ENCODE measurements around the gene CNOT4.
"Not testable (repeated sequence)": the region's sequence is repeated elsewhere in the genome, so short reads cannot be mapped to it uniquely, and the experiment has no call there.

The CNOT4 gene

GRCh38 chr7:135512135-135512887 is 2.4 kb upstream of the CNOT4 start:
- no peak for DNase-seq

GRCh38 chr7:135510592-135511183 is 786 bp upstream of the CNOT4 start:
- peak in 1 of 2 experiments; percentile 26 for DNase-seq

GRCh38 chr7:135509589-135509838 is 388 bp downstream of the CNOT4 start:
- DNase-seq = no peak

DNA sequence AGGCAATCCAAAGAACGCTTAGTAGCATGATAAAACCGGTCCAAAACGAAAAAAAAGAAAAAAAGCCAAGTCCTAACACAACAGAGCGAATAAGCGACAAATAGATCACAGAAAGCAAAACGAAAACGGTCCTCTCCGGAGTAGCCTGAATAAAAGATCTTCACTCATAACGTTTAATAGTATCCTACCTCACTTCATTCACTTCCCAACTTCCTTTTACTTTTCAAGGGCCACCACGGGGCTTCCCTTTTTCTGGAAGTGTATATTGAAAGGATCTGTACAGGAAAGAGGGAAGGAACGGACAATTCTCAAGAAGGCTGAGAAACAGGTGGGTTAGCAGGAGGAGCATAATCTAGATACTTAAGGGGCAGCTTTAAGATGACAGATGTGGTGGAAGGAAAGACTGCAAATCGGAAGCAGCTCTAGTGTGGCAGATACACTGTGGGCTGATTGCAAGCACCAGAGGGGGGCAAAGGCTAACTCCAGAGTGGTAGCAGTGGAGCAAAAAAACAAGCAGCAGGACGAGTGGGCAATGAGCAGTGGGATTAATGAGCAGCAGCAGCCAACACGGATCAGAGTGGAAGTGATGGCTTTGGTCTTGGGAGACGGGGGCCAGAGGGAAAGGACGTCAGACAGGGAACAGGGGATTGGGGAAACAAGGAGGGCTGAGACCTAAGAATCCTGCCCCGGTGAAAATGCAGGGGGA is 866 bp downstream of the CNOT4 start:
- DNase-seq = peak; percentile 48 to 51

- DNase-seq = no peak
These were observed 8.5 kb downstream of the CNOT4 start for GRCh38 chr7:135501402-135501801.

- no peak for DNase-seq
These were observed 10.1 kb downstream of the CNOT4 start for GRCh38 chr7:135499818-135500217.

DNA sequence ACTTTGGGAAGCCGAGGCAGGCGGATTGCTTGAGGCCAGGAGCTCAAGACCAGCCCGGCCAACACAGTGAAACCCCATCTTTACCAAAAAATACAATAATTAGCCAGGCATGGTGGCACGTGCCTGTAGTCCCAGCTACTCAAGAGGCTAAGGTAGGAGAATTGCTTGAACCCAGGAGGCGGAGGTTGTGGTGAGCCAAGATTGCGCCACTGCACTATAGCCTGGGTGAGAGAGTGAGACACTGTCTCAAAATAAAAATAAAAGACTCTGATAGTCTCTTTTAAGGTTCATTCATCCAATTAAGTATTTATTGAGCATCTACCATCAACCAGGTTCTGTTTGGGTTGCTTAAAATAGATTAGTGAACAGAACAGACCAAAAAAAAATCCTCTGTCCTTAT is 12.7 kb downstream of the CNOT4 start:
- DNase-seq = not testable (repeated sequence)

GRCh38 chr7:135493362-135493761 is 16.5 kb downstream of the CNOT4 start:
- no peak for DNase-seq

DNA sequence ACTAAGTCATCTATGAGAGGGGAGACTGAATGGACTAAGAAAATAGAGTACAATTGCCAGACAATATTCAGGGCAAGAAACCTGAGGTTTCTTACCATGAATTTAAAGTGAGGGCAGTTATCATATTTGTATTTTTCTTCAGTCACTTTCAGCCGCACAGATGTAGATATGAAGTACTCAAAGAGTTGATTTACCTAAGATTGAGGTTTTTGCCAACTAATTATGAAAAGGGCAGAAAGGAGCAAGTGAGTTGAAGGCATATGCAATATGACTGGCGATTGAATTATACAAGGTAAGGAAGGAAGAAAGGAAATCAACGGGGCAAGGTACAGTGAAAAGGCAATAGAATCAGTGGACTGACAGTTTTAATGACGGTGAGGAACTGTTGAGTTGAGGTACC is 17.8 kb downstream of the CNOT4 start:
- DNase-seq = no peak

DNA sequence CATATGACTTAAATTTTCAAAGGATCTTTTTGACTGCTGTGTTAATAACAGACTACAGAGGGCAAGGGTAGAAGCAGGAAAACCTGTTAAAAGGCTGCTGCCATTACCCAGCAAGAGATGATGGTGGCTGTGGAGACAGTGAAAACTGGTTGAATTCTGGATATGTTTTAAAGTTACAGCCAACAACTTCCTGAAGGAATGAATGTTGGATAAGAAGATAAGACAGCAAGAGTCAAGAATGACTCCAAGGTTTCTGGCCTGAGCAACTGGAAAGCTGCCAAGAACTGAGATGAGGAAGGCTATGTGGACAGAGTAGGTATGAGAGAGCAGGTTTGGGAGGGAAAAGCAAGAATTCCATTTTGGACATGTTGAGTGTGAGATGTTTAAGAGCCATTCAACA is 19.1 kb downstream of the CNOT4 start:
- no peak for DNase-seq

DNA sequence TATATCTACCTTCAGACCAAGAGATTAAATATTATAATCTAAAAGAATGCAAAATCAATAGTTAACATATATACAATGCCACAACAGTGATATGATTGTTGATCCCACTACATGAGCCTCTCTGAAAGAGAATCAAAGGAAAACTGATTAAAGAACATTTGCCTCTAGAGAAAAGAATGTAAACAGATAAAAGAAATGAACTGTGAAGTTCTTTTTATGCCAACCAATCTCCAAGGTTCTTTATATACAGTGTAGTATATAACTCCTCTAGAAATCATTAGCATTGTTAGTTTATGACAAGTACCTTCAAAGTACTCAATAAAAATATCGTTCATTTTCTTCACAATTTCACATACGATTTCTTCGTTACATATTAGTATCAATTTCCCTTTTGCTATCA is 20.1 kb downstream of the CNOT4 start:
- DNase-seq = no peak

- no peak for DNase-seq
These were observed 23.5 kb downstream of the CNOT4 start for GRCh38 chr7:135486261-135486920.

DNA sequence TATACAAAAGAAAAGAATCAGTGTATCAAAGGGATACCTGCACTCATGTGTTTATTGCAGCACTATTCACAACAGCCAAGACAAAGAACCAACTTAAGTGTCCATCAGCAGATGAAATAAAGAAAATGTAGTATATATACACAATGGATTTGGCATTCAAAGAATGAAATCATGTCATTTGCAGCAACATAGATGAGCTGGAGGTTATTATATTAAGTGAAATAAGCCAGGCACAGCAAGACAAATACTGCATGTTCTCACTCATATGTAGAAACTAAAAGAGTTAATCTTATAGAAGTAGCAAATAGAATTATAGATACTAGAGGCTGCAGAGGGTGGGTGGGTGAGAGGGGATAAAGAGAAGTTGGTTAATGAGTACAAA is 28.3 kb downstream of the CNOT4 start:
- DNase-seq = no peak

- no peak for DNase-seq
These were observed 28.8 kb downstream of the CNOT4 start for GRCh38 chr7:135480966-135481597.

DNA sequence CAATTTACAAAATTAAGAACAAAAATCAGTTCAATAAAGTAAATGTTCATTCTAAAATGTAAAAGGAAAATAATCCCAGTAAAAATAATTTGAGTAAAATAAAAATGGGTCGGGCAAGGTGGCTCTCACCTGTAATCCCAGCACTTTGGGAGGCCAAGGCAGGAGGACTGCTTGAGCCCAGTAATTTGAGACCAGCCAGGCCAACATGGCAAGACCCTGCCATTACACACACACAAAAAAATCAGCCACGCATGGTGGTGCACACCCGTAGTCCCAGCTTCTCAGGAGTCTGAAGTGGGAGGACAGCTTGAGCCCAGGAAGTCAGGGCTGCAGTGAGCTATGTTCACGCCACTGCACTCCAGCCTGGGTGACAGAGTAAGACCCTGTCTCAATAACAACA is 34.4 kb downstream of the CNOT4 start:
- no peak for DNase-seq

- DNase-seq = not testable (repeated sequence)
These were observed 40.2 kb downstream of the CNOT4 start for GRCh38 chr7:135469705-135470104.

GRCh38 chr7:135467207-135467711 is 42.6 kb downstream of the CNOT4 start:
- no peak for DNase-seq

- DNase-seq = no peak
These were observed 43.3 kb downstream of the CNOT4 start for GRCh38 chr7:135466442-135467206.

DNA sequence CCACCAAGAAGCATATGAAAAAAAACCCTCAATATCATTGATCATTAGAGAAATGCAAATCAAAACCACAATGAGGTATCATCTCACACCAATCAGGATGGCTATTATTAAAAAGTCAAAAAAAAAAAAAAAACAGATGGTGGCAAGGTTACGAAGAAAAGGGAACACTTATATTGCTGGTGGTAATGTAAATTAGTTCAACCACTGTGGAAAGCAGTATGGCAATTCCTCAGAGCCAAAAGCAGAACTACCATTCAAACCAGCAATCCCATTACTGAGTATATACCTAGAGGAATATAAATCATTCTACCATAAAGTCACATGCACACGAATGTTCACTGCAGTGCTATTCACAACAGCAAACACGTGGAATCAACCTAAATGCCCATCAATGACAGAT is 46.0 kb downstream of the CNOT4 start:
- no peak for DNase-seq

DNA sequence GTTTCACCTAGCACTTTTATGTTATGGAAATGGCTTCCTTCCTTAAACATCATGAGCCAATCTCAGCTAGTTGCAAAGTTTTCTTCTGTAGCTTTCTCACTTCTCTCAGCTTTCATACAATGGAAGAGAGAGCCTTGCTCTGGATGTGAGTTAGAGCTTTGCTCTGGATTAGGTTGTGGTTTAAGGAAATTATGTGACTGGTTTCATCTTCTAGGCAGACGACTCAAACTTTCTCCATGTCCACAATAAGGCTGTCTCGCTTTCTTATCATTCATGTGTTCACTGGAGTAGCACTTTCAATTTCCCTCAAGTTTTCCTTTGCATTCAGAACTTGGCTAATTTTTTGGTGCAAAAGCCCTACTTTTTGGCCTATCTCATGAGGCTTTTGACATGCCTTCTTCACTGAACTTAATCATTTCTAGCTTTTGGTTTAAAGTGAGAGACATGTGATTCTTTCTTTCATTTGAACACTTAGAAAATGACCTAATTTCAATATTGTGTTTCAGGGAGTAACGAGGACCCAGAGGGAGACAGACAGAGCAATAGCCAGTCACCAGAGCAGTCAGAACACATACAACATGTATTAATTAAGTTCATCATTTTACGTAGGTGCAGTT is 49.8 kb downstream of the CNOT4 start:
- DNase-seq = no peak

GRCh38 chr7:135459076-135459475 is 50.8 kb downstream of the CNOT4 start:
- no peak for DNase-seq

DNA sequence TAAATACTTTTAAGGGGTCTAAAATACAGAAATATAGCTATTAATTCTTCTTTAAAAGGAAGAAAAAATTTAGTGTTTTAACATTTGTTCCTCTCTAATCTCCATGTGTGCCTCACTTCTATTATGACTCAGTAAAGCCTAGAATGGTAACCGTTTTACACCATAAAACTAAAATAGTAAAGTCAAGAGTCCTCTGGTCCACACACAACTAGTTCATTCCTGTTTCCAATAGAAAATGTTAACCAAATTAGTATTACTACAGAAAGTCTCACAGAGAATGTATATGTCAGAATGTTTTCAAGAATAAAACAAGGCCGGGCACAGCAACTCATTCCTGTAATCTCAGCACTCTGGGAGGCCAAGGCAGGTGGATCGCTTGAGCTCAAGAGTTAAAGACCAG is 55.8 kb downstream of the CNOT4 start:
- no peak for DNase-seq

All from activated T-cell treated with anti-CD3 and anti-CD28 coated beads, Interleukin-2, amount 50 U/mL, for 48 hours (primary cell).